Spleen (tissue), 7 donors: Measurements from ENCODE around the gene DGKA.

Source experiments
- CTCF ChIP-seq, 11 experiments: fragments of 200-600 bp in 7 of 11; fragments of 450-650 bp in 4 of 11; sonication (generic) in 4 of 11; IDR thresholded peaks in 8 of 11; conservative IDR thresholded peaks in 3 of 11; 1 replicate in 7 of 11; 2 replicates in 4 of 11; pipeline versions ENCODE4 v1.4.0 to v1.8.0; 2016 to 2021; ENCODE audit warnings: antibody characterized with exemption in 11 of 11, inconsistent platforms in 4 of 11, mild to moderate bottlenecking in 1 of 11
- POLR2A ChIP-seq, 3 donors: fragments of 450-650 bp; IDR thresholded peaks; one replicate each; pipeline ENCODE4 v1.5.1; 2017; ENCODE audit warnings: antibody characterized with exemption in 3 of 3, mild to moderate bottlenecking in 1 of 3
- POLR2AphosphoS5 ChIP-seq, 3 donors: sonication (generic); formaldehyde crosslinking; IDR thresholded peaks; one replicate each; pipeline ENCODE4 v1.5.1; 2017; ENCODE audit warnings: antibody characterized with exemption in 3 of 3
- donor health status: DM: no; HTN: no; CAD: no; lungs with moderate emphysema.
- donor health status: DM: no; HTN: no; CAD: no.
- donor health status: DM: no; HTN: no; CAD: no.

GRCh38 chr12:55937981-55938380 lies 7.0 kb downstream of the DGKA start:
- no peak for TF ChIP-seq CTCF (IDR thresholded peaks at IDR 0.05 in 8 of 11, conservative IDR thresholded peaks at IDR 0.05 in 3 of 11)
- no peak for TF ChIP-seq POLR2A (IDR thresholded peaks at IDR 0.05)
- no peak for TF ChIP-seq POLR2AphosphoS5 (IDR thresholded peaks at IDR 0.05)
